ENCODE data around the gene PTRH1. TPM values are rescaled to one million over a fixed set of nuclear protein-coding genes. Genes with fewer than 3 reads are reported as not detected.

Gene PTRH1
- total and polyA plus RNA-seq, 2 of the 13 experiments (the other 11 are each of a cell fraction or from before 2014, with no cell fraction given): 4.0 to 10.4 TPM

DNA sequence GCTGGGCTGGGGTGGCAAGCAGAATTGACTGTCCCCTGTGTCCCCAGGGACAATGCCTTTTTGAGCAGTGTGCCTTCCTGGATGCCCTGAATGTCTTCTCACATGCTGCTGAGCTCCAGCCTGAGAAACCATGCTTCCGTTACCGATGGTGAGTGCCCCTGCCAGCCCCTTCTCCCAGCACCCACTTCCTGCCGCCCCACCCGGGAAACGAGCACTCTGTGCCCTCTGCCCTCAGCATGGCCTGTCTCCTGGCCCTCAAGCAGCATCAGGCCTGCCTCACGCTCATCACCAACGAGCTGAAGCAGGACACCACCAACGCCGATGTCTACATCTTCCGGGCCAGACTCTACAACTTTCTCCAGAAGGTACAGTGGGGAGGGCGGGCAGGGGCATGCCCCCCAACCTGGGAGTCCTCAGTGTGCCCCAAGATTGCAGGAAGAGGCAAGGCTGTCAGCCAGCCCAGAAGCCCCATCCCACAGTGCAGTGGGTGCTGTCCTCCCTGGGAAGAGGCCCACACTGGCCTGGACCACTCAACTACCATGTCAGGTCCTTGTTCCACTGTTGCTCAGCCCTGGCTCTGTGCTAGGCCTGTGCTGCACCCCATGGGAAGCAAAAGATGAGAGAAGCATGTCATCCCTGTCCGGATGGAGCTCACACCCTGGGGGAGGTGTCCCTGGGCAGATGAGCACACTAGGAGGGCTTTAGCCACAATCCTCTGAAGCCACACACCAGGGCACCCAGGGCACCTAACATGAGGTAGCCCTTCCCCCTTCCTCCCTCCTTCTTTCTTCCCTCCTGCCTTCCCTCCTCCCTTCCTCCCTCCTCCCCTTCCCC, 4.8 kb upstream of the PTRH1 start:
- ATAC-seq: no peak
- Histone ChIP-seq H4K20me1 (ENCODE audit: insufficient read depth, low read length) (no peaks in the 10 kb centered on the region), H3K4me1 (ENCODE audit: insufficient read depth, low read length) (peaks cover 25% of the 10 kb centered on the region), H3K9me3 (ENCODE audit: low read length) (no peaks in the 10 kb centered on the region), H3K36me3 (replicated peaks in 1 of 2; ENCODE audit: control insufficient read depth in 1 of 2, insufficient read depth in 2 of 2, low read length in 2 of 2) (no peaks in the 10 kb centered on the region), H3K4me3 (replicated peaks in 1 of 3; ENCODE audit: insufficient read depth in 1 of 3, low read depth in 2 of 3, low read length in 3 of 3) (no peak overlapping the region), H2AFZ (ENCODE audit: low read length) (no peak overlapping the region), H3K4me2 (ENCODE audit: low read depth, low read length) (no peak overlapping the region), H3K27ac (ENCODE audit: extremely low read length, insufficient read depth, low read length) (no peak overlapping the region), H3K27me3 (ENCODE audit: control insufficient read depth in 1 of 2, insufficient read depth in 2 of 2, low read length in 2 of 2) (peaks cover 0 to 6% of the 10 kb centered on the region in 2 experiments; a peak in 2 of 5 replicates), H3K79me2 (ENCODE audit: insufficient read depth, low read length) (no peaks in the 10 kb centered on the region), H3K9ac (ENCODE audit: insufficient read depth, low read depth, low read length) (no peak overlapping the region)
- WGBS (ENCODE audit: low lambda C conversion rate): 45% methylated on average over 5 of the region's 12 CpGs
- BruUV-seq (replicated peaks): no TSS peak
- FAIRE-seq: no peak
- in situ Hi-C loops (cut with HindIII; ENCODE audit: extremely low pct_ligation_motif_present, low pct_unique_long_range_greater_than_20kb): no loop called here
- intact Hi-C loops (cut with micrococcal nuclease; ENCODE audit: unreplicated experiment): loop anchor here (10.0 kb wide), 1 partner anchor 215 kb away; no protein-coding TSS in a partner anchor
- ChIA-PET CTCF (ENCODE audit: low intra/inter-chr PET ratio, low total read pairs) (no interaction called here), POLR2A (no interaction called here)
- no peak for TF ChIP-seq IKZF4 (CRISPR knock-in tag; IDR thresholded peaks at IDR 0.05; ENCODE audit: borderline replicate concordance, low read depth, not compliant biosample characterization)
- TF ChIP-seq ZNF772 (CRISPR knock-in tag; IDR thresholded peaks at IDR 0.05): no peak
- TF ChIP-seq ZNF407 (CRISPR knock-in tag; IDR thresholded peaks at IDR 0.05; ENCODE audit: not compliant biosample characterization): no peak
- TF ChIP-seq, protein P1, sequence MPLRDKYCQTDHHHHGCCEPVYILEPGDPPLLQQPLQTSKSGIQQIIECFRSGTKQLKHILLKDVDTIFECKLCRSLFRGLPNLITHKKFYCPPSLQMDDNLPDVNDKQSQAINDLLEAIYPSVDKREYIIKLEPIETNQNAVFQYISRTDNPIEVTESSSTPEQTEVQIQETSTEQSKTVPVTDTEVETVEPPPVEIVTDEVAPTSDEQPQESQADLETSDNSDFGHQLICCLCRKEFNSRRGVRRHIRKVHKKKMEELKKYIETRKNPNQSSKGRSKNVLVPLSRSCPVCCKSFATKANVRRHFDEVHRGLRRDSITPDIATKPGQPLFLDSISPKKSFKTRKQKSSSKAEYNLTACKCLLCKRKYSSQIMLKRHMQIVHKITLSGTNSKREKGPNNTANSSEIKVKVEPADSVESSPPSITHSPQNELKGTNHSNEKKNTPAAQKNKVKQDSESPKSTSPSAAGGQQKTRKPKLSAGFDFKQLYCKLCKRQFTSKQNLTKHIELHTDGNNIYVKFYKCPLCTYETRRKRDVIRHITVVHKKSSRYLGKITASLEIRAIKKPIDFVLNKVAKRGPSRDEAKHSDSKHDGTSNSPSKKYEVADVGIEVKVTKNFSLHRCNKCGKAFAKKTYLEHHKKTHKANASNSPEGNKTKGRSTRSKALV (CRISPR knock-in tag; IDR thresholded peaks at IDR 0.05): no peak
- peak; percentile 74 for TF ChIP-seq HNRNPK (IDR thresholded peaks at IDR 0.05; ENCODE audit: low read depth, low read length, poor library complexity, severe bottlenecking)
- DNase-seq (ENCODE audit: low spot score): no peak
